HEK293 (cell line): ENCODE measurements around the gene FAM78B.

Source experiments
- CTCF ChIA-PET: fragments of 350-600 bp; formaldehyde crosslinking; extraction: SDS; loops from one replicate; lab custom pipeline; 2021; ENCODE audit warnings: antibody characterized with exemption; lab: Yijun Ruan, JAX
- POLR2A ChIA-PET: fragments of 300-600 bp; formaldehyde crosslinking; extraction: SDS; loops from one replicate; lab custom pipeline; 2020; ENCODE audit warnings: antibody characterized with exemption, inconsistent platforms; lab: Yijun Ruan, JAX
- H3K27ac ChIP-seq: fragments of 200-500 bp; sonication (Bioruptor generic); 2 replicates; pipeline ENCODE4 v1.5.1; 2014; ENCODE audit warnings: low read depth, low read length, control low read depth, inconsistent platforms; ENCODE audit errors: extremely low read depth
- H3K36me3 ChIP-seq, 2 experiments: fragments of 200-500 bp in 1 of 2; sonication (Bioruptor generic) in 1 of 2; 1 replicate in 1 of 2; 2 replicates in 1 of 2; pipeline ENCODE4 v1.5.1; 2014 to 2017; ENCODE audit warnings: inconsistent platforms in 2 of 2, low read length in 2 of 2; ENCODE audit not compliant: control insufficient read depth in 2 of 2, insufficient read depth in 1 of 2
- H3K4me1 ChIP-seq: fragments of 200-500 bp; sonication (Bioruptor generic); 2 replicates; pipeline ENCODE4 v1.5.1; 2014; ENCODE audit warnings: mild to moderate bottlenecking, low read length, inconsistent platforms; ENCODE audit not compliant: control insufficient read depth, insufficient read depth
- H3K4me3 ChIP-seq: 2 replicates; pipeline ENCODE4 v1.5.1; 2011; ENCODE audit warnings: low read depth, mild to moderate bottlenecking, control low read depth, low read length, moderate library complexity
- H3K9me3 ChIP-seq: fragments of 200-500 bp; sonication (Bioruptor generic); 2 replicates; pipeline ENCODE4 v1.5.1; 2014; ENCODE audit warnings: low read depth, low read length, inconsistent platforms; ENCODE audit not compliant: control insufficient read depth, insufficient read depth
- GFI1B ChIP-seq: fragments of 450-650 bp; formaldehyde crosslinking; IDR thresholded peaks from 2 replicates; pipeline ENCODE4 v1.5.1; 2016; ENCODE audit warnings: missing biosample characterization, missing genetic modification characterization
- TRIM28 ChIP-seq: IDR thresholded peaks from 2 replicates; pipeline ENCODE4 v1.6.1; 2011; ENCODE audit warnings: low read length, control low read depth, borderline replicate concordance
- ZBTB48 ChIP-seq: fragments of 450-650 bp; formaldehyde crosslinking; IDR thresholded peaks from 2 replicates; pipeline ENCODE4 v1.5.1; 2016; ENCODE audit warnings: missing biosample characterization, missing genetic modification characterization
- ZIC2 ChIP-seq: fragments of 450-650 bp; formaldehyde crosslinking; IDR thresholded peaks from 2 replicates; pipeline ENCODE4 v1.5.1; 2016; ENCODE audit warnings: missing biosample characterization, missing genetic modification characterization
- ZNF155 ChIP-seq: fragments of 450-650 bp; formaldehyde crosslinking; IDR thresholded peaks from 2 replicates; pipeline ENCODE4 v1.5.1; 2016; ENCODE audit warnings: missing biosample characterization, missing genetic modification characterization
- ZNF18 ChIP-seq: fragments of 450-650 bp; formaldehyde crosslinking; IDR thresholded peaks from 2 replicates; pipeline ENCODE4 v1.5.1; 2016; ENCODE audit warnings: missing biosample characterization, missing genetic modification characterization
- ZNF266 ChIP-seq: fragments of 450-650 bp; formaldehyde crosslinking; IDR thresholded peaks from 2 replicates; pipeline ENCODE4 v1.5.1; 2016; ENCODE audit warnings: missing biosample characterization, missing genetic modification characterization, low read depth
- ZNF302 ChIP-seq: fragments of 450-650 bp; formaldehyde crosslinking; IDR thresholded peaks from 2 replicates; pipeline ENCODE4 v1.5.1; 2016; ENCODE audit warnings: missing biosample characterization, missing genetic modification characterization, low read depth
- ZNF501 ChIP-seq: fragments of 450-650 bp; formaldehyde crosslinking; IDR thresholded peaks from 2 replicates; pipeline ENCODE4 v1.5.1; 2016; ENCODE audit warnings: missing biosample characterization, missing genetic modification characterization
- ZNF580 ChIP-seq: fragments of 450-650 bp; formaldehyde crosslinking; IDR thresholded peaks from 2 replicates; pipeline ENCODE4 v1.5.1; 2016; ENCODE audit warnings: missing biosample characterization, missing genetic modification characterization
- ZNF623 ChIP-seq: fragments of 450-650 bp; formaldehyde crosslinking; IDR thresholded peaks from 2 replicates; pipeline ENCODE4 v1.5.1; 2016; ENCODE audit warnings: missing biosample characterization, missing genetic modification characterization
- ZNF660 ChIP-seq: fragments of 450-650 bp; IDR thresholded peaks from 2 replicates; pipeline ENCODE4 v1.5.1; 2018; ENCODE audit warnings: missing biosample characterization, mild to moderate bottlenecking, missing genetic modification characterization
- ZNF664 ChIP-seq: fragments of 450-650 bp; formaldehyde crosslinking; IDR thresholded peaks from 2 replicates; pipeline ENCODE4 v1.5.1; 2016; ENCODE audit warnings: missing biosample characterization, missing genetic modification characterization
- ZNF76 ChIP-seq: fragments of 450-650 bp; formaldehyde crosslinking; IDR thresholded peaks from 2 replicates; pipeline ENCODE4; 2016; ENCODE audit warnings: low read depth, missing biosample characterization, missing genetic modification characterization, borderline replicate concordance
- ZNF792 ChIP-seq: fragments of 450-650 bp; formaldehyde crosslinking; IDR thresholded peaks from 2 replicates; pipeline ENCODE4 v1.5.1; 2016; ENCODE audit warnings: missing biosample characterization, missing genetic modification characterization
- ZSCAN16 ChIP-seq: fragments of 450-650 bp; formaldehyde crosslinking; IDR thresholded peaks from 2 replicates; pipeline ENCODE4 v1.5.1; 2016; ENCODE audit warnings: missing biosample characterization, missing genetic modification characterization
- ZSCAN23 ChIP-seq: fragments of 450-650 bp; formaldehyde crosslinking; IDR thresholded peaks from 2 replicates; pipeline ENCODE4 v1.5.1; 2016; ENCODE audit warnings: missing biosample characterization, missing genetic modification characterization
- TF ChIP-seq, protein P1 (sequence below): fragments of 450-650 bp; formaldehyde crosslinking; IDR thresholded peaks from 2 replicates; pipeline ENCODE4 v1.5.1; 2016; ENCODE audit warnings: missing biosample characterization, missing genetic modification characterization
- TF ChIP-seq, protein P2 (sequence below): fragments of 450-650 bp; formaldehyde crosslinking; conservative IDR thresholded peaks from 2 replicates; pipeline ENCODE4 v1.5.1; 2016; ENCODE audit warnings: low read depth, missing biosample characterization, missing genetic modification characterization

Gene FAM78B

DNA sequence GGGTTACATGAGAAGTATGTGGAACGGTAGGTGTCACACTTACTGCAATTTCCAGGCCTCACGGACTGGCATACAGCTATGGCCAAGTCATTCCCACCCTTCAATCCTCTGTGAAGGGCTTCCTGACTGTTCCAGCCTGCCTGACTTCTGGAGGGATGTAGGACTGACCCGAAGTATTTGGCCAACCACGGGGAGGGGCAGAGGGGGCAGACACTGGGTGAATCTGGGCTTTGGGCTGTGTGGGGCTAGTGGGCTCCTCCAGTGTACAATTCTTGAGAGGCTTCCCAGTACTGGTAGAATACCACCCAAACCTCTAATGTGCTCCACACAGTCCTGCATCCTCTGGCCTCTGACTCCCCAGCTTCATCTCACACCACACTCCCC lies 78.2 kb downstream of the FAM78B start (continued):
- TF ChIP-seq ZNF76 (tag by site-specific recombination) = no peak
- no peak for TF ChIP-seq ZNF792 (tag by site-specific recombination)
- TF ChIP-seq ZNF660 (tag by site-specific recombination) = no peak
- no peak for TF ChIP-seq ZIC2 (tag by site-specific recombination)
- TF ChIP-seq ZNF155 (tag by site-specific recombination) = no peak
- TF ChIP-seq ZNF302 (tag by site-specific recombination) = no peak
- no peak for TF ChIP-seq ZNF623 (tag by site-specific recombination)
- no peak for TF ChIP-seq ZNF580

GRCh38 chr1:166087734-166088571 lies 78.8 kb downstream of the FAM78B start:
- no peaks in the 10 kb centered on the region for H3K9me3 ChIP-seq
- H3K27ac ChIP-seq = no peak overlapping the region

More at GRCh38 chr1:166087734-166088571, 78.8 kb downstream of the FAM78B start:
- TF ChIP-seq, protein P1, sequence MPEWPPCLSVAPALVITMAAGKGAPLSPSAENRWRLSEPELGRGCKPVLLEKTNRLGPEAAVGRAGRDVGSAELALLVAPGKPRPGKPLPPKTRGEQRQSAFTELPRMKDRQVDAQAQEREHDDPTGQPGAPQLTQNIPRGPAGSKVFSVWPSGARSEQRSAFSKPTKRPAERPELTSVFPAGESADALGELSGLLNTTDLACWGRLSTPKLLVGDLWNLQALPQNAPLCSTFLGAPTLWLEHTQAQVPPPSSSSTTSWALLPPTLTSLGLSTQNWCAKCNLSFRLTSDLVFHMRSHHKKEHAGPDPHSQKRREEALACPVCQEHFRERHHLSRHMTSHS = no peak
- TF ChIP-seq GFI1B (tag by site-specific recombination) (no peak), ZNF501 (tag by site-specific recombination) (no peak), ZSCAN16 (tag by site-specific recombination) (no peak), ZBTB48 (no peak), ZSCAN23 (tag by site-specific recombination) (no peak), TRIM28 (no peak), ZNF664 (no peak), ZNF18 (tag by site-specific recombination) (no peak), ZNF266 (no peak)
- TF ChIP-seq, protein P2, sequence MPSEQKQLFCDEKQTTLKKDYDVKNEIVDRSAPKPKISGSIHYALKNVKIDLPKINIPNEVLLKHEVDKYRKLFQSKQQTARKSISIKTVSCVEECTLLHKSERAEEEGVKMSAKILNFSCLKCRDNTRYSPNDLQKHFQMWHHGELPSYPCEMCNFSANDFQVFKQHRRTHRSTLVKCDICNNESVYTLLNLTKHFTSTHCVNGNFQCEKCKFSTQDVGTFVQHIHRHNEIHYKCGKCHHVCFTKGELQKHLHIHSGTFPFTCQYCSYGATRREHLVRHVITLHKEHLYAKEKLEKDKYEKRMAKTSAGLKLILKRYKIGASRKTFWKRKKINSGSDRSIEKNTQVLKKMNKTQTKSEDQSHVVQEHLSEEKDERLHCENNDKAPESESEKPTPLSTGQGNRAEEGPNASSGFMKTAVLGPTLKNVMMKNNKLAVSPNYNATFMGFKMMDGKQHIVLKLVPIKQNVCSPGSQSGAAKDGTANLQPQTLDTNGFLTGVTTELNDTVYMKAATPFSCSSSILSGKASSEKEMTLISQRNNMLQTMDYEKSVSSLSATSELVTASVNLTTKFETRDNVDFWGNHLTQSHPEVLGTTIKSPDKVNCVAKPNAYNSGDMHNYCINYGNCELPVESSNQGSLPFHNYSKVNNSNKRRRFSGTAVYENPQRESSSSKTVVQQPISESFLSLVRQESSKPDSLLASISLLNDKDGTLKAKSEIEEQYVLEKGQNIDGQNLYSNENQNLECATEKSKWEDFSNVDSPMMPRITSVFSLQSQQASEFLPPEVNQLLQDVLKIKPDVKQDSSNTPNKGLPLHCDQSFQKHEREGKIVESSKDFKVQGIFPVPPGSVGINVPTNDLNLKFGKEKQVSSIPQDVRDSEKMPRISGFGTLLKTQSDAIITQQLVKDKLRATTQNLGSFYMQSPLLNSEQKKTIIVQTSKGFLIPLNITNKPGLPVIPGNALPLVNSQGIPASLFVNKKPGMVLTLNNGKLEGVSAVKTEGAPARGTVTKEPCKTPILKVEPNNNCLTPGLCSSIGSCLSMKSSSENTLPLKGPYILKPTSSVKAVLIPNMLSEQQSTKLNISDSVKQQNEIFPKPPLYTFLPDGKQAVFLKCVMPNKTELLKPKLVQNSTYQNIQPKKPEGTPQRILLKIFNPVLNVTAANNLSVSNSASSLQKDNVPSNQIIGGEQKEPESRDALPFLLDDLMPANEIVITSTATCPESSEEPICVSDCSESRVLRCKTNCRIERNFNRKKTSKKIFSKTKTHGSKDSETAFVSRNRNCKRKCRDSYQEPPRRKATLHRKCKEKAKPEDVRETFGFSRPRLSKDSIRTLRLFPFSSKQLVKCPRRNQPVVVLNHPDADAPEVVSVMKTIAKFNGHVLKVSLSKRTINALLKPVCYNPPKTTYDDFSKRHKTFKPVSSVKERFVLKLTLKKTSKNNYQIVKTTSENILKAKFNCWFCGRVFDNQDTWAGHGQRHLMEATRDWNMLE (tag by site-specific recombination) = no peak
- CTCF ChIA-PET = no interaction called here
- Histone ChIP-seq H3K36me3 (no peaks in the 10 kb centered on the region), H3K4me3 (no peak overlapping the region), H3K4me1 (no peaks in the 10 kb centered on the region)
- POLR2A ChIA-PET = no interaction called here
